Stimulated activated CD4-positive, alpha-beta T cell treated with anti-CD3 and anti-CD28 coated beads, Interleukin-2, amount 100 ng/mL, for 24 hours (primary cell): ENCODE measurements around the gene STAB1.

Experiments used
- DNase-seq, 2 donors: peaks; one replicate each; pipeline ENCODE4 v3.0.0-alpha.2; 2020

Gene STAB1

GRCh38 chr3:52536369-52537164, 41.4 kb downstream of the STAB1 start, which contains the start of gene UQCC5:
Gene UQCC5 (plus strand): TSS chr3:52536605. CDS start chr3:52536756, 151 bp downstream.
- peak; percentile 97 for DNase-seq

GRCh38 chr3:52537165-52537620, 42.1 kb downstream of the STAB1 start:
- no peak for DNase-seq

- no peak for DNase-seq
Observed at GRCh38 chr3:52537726-52538421, 42.7 kb downstream of the STAB1 start.

GRCh38 chr3:52539010-52539653, 44.0 kb downstream of the STAB1 start:
- DNase-seq, result no peak

DNA sequence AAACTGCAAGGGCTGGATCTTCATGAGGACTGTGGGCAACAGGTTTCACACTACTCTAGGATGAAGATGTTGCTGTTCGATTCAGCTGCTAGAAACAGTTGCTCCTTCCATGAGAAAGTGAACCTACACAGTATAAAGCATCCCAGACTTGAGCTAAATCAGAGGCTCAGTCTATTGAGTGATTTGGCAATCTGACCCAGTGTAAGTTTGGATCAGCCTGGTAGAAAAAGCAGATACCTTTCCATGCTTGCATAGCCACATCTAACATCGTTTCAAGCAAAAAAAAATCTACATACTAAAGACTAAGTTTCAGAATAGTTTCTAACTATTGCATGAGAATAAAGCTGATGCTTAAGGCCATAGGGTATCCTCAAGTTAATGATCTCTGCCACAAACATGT, 45.9 kb downstream of the STAB1 start:
- DNase-seq, result no peak

DNA sequence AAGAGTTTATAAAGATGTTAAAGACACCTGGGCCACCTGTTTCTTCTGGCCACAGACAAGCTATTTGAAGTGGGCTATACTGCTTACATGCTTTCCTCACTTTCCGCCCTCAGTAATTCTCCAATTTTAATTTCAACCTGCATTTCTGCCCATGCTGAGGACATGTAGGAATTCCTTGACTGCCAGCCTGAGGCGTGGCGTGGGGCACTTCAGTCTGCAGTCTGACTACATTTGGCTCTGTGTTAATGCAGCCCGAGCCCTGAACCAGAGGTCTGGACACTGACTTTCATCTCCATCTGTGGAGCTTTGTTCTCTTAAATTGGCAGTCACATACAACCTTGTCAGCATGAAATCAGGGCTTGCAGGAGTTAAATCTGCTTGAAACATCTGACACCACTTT, 49.8 kb downstream of the STAB1 start:
- DNase-seq, result no peak

DNA sequence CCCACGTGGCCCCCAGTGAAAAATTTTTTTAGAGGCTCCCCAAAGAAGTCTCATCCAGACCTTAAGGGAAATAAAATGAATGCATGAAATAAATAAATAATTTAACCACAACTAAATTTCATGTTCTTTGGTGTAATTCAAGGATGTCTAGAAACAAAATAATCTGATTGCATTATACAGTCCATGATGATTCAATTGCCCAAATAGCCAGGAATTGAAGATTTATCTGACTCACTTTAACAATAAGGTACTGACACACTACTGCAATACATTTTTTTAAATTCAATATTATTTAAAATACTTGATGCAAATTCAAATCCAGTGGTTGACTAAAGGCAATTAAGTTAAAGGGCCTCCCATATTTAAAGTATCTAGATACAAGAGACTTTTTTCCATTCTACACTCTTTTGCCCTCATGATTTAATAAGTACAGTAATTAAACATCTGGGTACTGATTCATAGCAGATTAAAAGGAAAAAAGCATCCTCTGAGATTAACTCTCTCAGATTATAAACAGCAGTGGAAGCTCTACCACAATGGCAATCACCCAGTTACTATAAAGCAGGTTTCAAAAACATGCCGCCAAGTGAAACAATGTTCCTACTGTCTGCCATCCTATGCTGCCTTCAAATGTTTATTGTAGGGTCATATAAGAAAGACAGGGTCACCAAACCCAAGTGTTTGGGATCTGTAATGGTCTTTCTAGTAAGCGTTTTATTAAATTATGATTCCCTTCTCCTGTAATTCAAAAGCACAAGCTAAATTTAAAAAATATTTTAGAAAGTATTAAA, 51.2 kb downstream of the STAB1 start:
- no peak for DNase-seq

GRCh38 chr3:52547143-52547542, 52.0 kb downstream of the STAB1 start:
- DNase-seq, result no peak

- no peak for DNase-seq
Observed at GRCh38 chr3:52551118-52551517, 56.0 kb downstream of the STAB1 start.

GRCh38 chr3:52552089-52552488, 57.0 kb downstream of the STAB1 start:
- no peak for DNase-seq

- no peak for DNase-seq
Observed at GRCh38 chr3:52554026-52554755, 59.1 kb downstream of the STAB1 start.

DNA sequence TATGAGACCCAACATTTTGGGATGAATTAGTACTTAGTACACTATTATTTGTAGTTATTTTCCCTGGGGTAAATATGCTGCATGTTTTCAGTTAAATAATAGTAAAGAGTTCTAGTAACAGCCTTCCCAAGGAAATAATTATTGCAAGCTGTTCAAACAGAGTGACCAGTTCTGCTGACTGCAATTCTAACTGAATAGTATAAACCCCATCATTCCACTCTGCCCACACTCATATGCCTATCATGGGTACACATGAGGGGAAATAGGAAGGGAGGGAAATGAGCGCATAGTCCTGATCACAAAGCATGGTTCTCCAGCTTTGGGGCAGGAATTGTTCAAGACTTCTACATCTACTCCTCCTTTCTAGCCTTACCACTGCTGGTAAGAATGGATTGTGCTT, 59.9 kb downstream of the STAB1 start:
- DNase-seq, result no peak

- DNase-seq, result no peak
Observed at GRCh38 chr3:52557011-52557960, 62.1 kb downstream of the STAB1 start.

DNA sequence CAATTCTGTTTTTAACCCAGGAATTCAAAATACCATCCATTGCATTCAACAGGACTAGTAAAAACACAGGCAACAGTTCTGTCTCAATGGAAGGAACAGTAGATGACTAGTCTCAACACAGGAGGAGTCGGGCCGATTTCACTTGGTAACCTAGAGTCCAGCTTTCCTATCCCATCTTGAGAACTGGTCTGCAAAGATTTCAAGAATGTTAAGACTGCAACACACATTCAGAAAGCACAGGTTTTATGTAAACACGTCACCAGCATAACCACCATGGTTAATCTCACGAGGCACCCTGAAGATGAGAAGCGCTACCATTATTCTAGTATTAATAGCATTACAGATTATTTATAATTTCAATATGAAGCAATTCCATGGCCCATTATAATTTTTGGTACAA, 63.3 kb downstream of the STAB1 start:
- no peak for DNase-seq

DNA sequence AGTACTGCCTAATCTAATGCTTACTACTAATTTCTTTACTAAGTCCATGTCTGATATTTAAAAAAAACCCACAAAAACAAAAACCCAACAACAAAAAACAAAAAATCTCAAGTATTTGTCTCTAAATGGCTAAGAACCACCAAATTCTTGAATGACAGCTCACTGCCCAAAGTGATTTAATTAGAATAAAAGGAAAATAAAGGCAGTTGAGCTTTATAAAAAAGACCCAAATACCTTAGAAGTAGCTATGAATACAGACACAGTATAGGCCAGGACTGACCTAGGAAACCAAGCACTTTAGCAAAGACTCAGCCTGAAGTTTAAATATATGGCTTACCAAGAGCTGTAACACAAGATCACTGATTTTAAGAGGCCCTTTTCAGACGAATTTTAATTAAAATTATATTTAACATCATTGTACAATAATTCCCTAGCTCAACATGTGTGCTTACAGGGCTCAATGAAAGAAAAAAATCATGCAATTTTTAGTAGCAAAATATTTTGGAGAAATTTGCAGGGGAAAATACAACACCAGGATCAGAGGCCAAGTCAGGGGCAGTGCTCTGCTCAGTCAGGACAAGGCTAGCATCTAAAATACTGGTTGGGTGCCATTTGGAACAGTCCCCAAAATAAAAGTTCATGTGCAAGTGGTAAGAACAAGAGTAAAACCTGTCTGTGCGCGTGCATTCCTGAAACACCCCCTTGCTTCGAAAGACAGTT, 66.0 kb downstream of the STAB1 start:
- no peak for DNase-seq

- DNase-seq, result no peak
Observed at GRCh38 chr3:52563984-52564383, 68.8 kb downstream of the STAB1 start.

DNA sequence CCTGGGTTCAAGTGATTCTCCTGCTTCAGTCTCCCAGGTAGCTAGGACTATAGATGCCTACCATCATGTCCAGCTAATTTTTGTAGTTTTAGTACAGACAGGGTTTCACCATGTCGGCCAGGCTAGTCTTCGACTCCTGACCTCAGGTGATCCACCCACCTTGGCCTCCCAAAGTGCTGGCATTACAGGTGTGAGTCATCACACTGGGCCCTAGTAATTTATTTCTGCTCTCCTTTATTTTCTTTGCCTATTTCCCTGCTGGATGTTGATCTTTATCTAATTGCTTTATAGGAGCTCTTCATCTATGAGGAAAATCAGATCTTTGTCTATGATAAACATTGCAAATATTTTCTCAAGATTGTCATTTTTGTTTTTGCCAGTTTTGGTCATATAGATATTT, 72.9 kb downstream of the STAB1 start:
- no peak for DNase-seq

DNA sequence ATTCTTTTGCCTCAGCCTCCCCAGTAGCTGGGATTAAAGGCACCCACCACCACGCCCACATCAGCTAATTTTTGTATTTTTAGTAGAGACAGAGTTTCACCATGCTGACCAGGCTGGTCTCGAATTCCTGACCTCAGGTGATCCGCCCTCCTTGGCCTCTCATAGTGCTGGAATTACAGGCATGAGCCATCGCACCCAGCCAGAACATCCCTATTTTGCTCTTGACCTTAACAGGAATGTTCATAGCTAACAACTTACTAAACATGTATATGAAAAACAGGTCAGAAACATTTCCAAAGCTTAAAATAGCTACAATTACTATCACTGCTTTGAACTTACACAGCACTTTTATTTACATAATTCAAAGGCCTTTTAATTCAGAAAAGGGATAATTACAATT, 74.9 kb downstream of the STAB1 start:
- no peak for DNase-seq

- no peak for DNase-seq
Observed at GRCh38 chr3:52572221-52572620, 77.1 kb downstream of the STAB1 start.
